PC-3 (cell line): ENCODE measurements around the gene MGMT.

Experiments used
- EZH2 ChIP-seq: fragments of 300-600 bp; sonication (generic); IDR thresholded peaks from one replicate; pipeline ENCODE4 v1.6.1; 2017; ENCODE audit warnings: antibody characterized with exemption, mild to moderate bottlenecking, low read length; ENCODE audit not compliant: unreplicated experiment
- EZH2phosphoT487 ChIP-seq: fragments of 300-600 bp; sonication (generic); IDR thresholded peaks from 2 replicates; pipeline ENCODE4 v1.6.1; 2018; ENCODE audit warnings: mild to moderate bottlenecking, antibody characterized with exemption, low read length, borderline replicate concordance

DNA sequence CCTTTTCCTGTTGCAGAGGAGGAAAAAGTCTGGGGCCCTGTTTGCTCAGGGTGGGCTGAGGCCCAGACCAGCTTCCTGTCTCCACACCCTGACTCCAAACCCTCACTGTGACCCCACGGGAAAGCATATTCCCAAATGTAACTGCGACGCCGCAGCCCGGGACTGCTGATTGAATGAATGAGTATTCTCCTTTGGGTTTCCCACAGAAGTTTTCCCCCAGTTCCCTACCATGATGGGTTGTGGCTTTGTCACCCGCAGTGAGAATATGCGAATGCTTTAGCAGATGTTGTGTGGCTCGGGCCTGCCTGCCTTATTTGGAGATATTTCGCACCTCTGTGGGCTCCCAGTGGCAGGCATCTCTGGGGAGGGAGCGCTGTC, 50.6 kb downstream of the MGMT start:
- TF ChIP-seq EZH2 = no peak
- TF ChIP-seq EZH2phosphoT487 = no peak
